H1 (cell line): Measurements from ENCODE around the gene LAD1. TPM values are rescaled to one million over a fixed set of nuclear protein-coding genes. Genes with fewer than 3 reads are reported as not detected.

ENCODE experiments used
- CTCF ChIA-PET: fragments of 300-600 bp; sonication (Branson Sonifier 250); formaldehyde crosslinking; loops from one replicate; lab custom pipeline; 2021; ENCODE audit not compliant: partially characterized antibody; lab: Charles Lee
- POLR2A ChIA-PET: fragments of 300-600 bp; sonication (Branson Sonifier 250); formaldehyde crosslinking; loops from one replicate; lab custom pipeline; 2021; ENCODE audit warnings: inconsistent platforms; ENCODE audit not compliant: partially characterized antibody; lab: Charles Lee
- DNase-seq, 2 experiments: peaks; one replicate each; pipeline versions ENCODE4 v3.0.0 to v3.0.0-alpha.2; 2010 to 2022; ENCODE audit warnings: low spot score in 2 of 2, low read depth in 1 of 2, mixed read lengths in 1 of 2
- FAIRE-seq: peaks from 2 replicates; lab custom pipeline; 2011; peaks lifted over from hg19 to GRCh38; lab: Jason Lieb, UNC
- H2AFZ ChIP-seq: 2 replicates; pipeline ENCODE4 v1.8.1; 2012; ENCODE audit warnings: low read length, inconsistent platforms
- H2AK5ac ChIP-seq: 2 replicates; pipeline ENCODE4 v1.6.1; 2013; ENCODE audit warnings: low read depth, low read length
- H2BK120ac ChIP-seq: replicated peaks from 2 replicates; pipeline ENCODE3; 2013; ENCODE audit warnings: low read depth, low read length, inconsistent platforms
- H2BK12ac ChIP-seq: 2 replicates; pipeline ENCODE4 v1.6.1; 2013; ENCODE audit warnings: low read depth, low read length
- H2BK15ac ChIP-seq: 2 replicates; pipeline ENCODE4 v1.6.1; 2013; ENCODE audit warnings: low read length
- H2BK20ac ChIP-seq: 2 replicates; pipeline ENCODE4 v1.6.1; 2013; ENCODE audit warnings: low read length
- H2BK5ac ChIP-seq: 2 replicates; pipeline ENCODE4 v1.6.1; 2013; ENCODE audit warnings: low read depth, low read length
- H3K14ac ChIP-seq: 2 replicates; pipeline ENCODE4 v1.6.1; 2013; ENCODE audit warnings: inconsistent platforms; ENCODE audit not compliant: insufficient read length
- H3K18ac ChIP-seq: 2 replicates; pipeline ENCODE4 v1.6.1; 2013; ENCODE audit warnings: low read length; ENCODE audit errors: extremely low read depth
- H3K23ac ChIP-seq: 2 replicates; pipeline ENCODE4 v1.6.1; 2013; ENCODE audit warnings: inconsistent platforms; ENCODE audit not compliant: insufficient read length
- H3K23me2 ChIP-seq: 2 replicates; pipeline ENCODE4 v1.6.1; 2013; ENCODE audit warnings: low read depth, low read length
- H3K27ac ChIP-seq: 2 replicates; pipeline ENCODE4 v1.6.1; 2011; ENCODE audit warnings: low read depth, low read length, inconsistent platforms
- H3K27me3 ChIP-seq, 4 experiments: replicated peaks in 1 of 4; 1 replicate in 1 of 4; 2 replicates in 3 of 4; pipeline versions ENCODE4 v1.6.1 to v1.8.1; 2011 to 2013; ENCODE audit warnings: low read length in 3 of 4, mild to moderate bottlenecking in 3 of 4, inconsistent platforms in 2 of 4, mixed read lengths in 2 of 4, moderate library complexity in 1 of 4; ENCODE audit not compliant: control insufficient read depth in 3 of 4, insufficient read depth in 3 of 4; ENCODE audit errors: extremely low read depth in 1 of 4
- H3K36me3 ChIP-seq, 4 experiments: 2 replicates each; pipeline versions ENCODE4 v1.6.1 to v1.8.1; 2011 to 2013; ENCODE audit warnings: mild to moderate bottlenecking in 4 of 4, low read length in 3 of 4, moderate library complexity in 2 of 4, control low read depth in 1 of 4, inconsistent platforms in 1 of 4; ENCODE audit not compliant: insufficient read depth in 4 of 4, control insufficient read depth in 2 of 4
- H3K4ac ChIP-seq: replicated peaks from 2 replicates; pipeline ENCODE3; 2013; ENCODE audit warnings: low read length, low read depth, mixed read lengths, inconsistent platforms; ENCODE audit not compliant: insufficient read length
- H3K4me1 ChIP-seq, 4 experiments: replicated peaks in 1 of 4; 1 replicate in 1 of 4; 2 replicates in 3 of 4; pipeline versions ENCODE4 v1.6.1 to v1.8.1; 2011 to 2013; ENCODE audit warnings: low read length in 3 of 4, inconsistent platforms in 2 of 4, mixed read lengths in 1 of 4; ENCODE audit not compliant: insufficient read depth in 4 of 4, control insufficient read depth in 3 of 4
- H3K4me2 ChIP-seq, 2 experiments: 2 replicates each; pipeline versions ENCODE4 v1.6.1 to v1.8.1; 2011 to 2013; ENCODE audit warnings: low read depth in 2 of 2, low read length in 2 of 2, control low read depth in 1 of 2, inconsistent platforms in 1 of 2, mild to moderate bottlenecking in 1 of 2; ENCODE audit not compliant: insufficient read depth in 1 of 2
- H3K4me3 ChIP-seq, 4 experiments: fragments of 200-600, 300-600 bp in 1 of 4; sonication (generic), shearing (Covaris generic), sonication (Bioruptor Twin) in 1 of 4; 2 replicates each; pipeline versions ENCODE4 v1.5.1 to v1.8.1; 2011 to 2016; ENCODE audit warnings: low read length in 4 of 4, low read depth in 3 of 4, control low read depth in 2 of 4, inconsistent platforms in 2 of 4, mild to moderate bottlenecking in 2 of 4, mixed read lengths in 1 of 4, moderate library complexity in 1 of 4; ENCODE audit not compliant: insufficient read depth in 2 of 4; ENCODE audit errors: extremely low read depth in 1 of 4
- H3K56ac ChIP-seq: replicated peaks from 2 replicates; pipeline ENCODE3; 2013; ENCODE audit warnings: low read depth, mild to moderate bottlenecking, mixed read lengths, low read length, inconsistent platforms; ENCODE audit not compliant: insufficient read length
- H3K79me1 ChIP-seq: 2 replicates; pipeline ENCODE4 v1.6.1; 2013; ENCODE audit warnings: low read depth, low read length, control low read depth
- H3K79me2 ChIP-seq, 2 experiments: 2 replicates each; pipeline versions ENCODE4 v1.6.1 to v1.8.1; 2012 to 2013; ENCODE audit warnings: low read length in 2 of 2, mild to moderate bottlenecking in 2 of 2, inconsistent platforms in 1 of 2; ENCODE audit not compliant: insufficient read depth in 2 of 2, control insufficient read depth in 1 of 2
- H3K9ac ChIP-seq, 4 experiments: replicated peaks in 1 of 4; 1 replicate in 1 of 4; 2 replicates in 3 of 4; pipeline versions ENCODE4 v1.6.1 to v1.8.1; 2011 to 2013; ENCODE audit warnings: low read depth in 3 of 4, low read length in 3 of 4, control low read depth in 2 of 4, mild to moderate bottlenecking in 2 of 4, moderate library complexity in 2 of 4, inconsistent platforms in 1 of 4; ENCODE audit errors: extremely low read depth in 1 of 4
- H3K9me3 ChIP-seq, 2 experiments: 2 replicates each; pipeline versions ENCODE4 v1.6.1 to v1.8.1; 2012 to 2013; ENCODE audit warnings: mild to moderate bottlenecking in 2 of 2, moderate library complexity in 2 of 2, control low read depth in 1 of 2, inconsistent platforms in 1 of 2, low read depth in 1 of 2, low read length in 1 of 2, mixed read lengths in 1 of 2; ENCODE audit not compliant: insufficient read depth in 2 of 2
- H4K20me1 ChIP-seq, 2 experiments: replicated peaks in 1 of 2; 2 replicates each; pipeline versions ENCODE3 to v1.8.1; 2011 to 2013; ENCODE audit warnings: inconsistent platforms in 2 of 2, low read length in 2 of 2, mild to moderate bottlenecking in 1 of 2; ENCODE audit not compliant: insufficient read depth in 2 of 2, control insufficient read depth in 1 of 2
- H4K5ac ChIP-seq: 2 replicates; pipeline ENCODE4 v1.6.1; 2013; ENCODE audit warnings: low read length, low read depth, mixed read lengths, inconsistent platforms; ENCODE audit not compliant: insufficient read length
- H4K8ac ChIP-seq: 2 replicates; pipeline ENCODE4 v1.8.0; 2013; ENCODE audit warnings: mild to moderate bottlenecking, moderate library complexity, low read length, inconsistent platforms; ENCODE audit not compliant: insufficient read depth; ENCODE audit errors: extremely low read depth
- H4K91ac ChIP-seq: replicated peaks from 2 replicates; pipeline ENCODE3; 2013; ENCODE audit warnings: low read length, mixed read lengths, inconsistent platforms; ENCODE audit not compliant: insufficient read length
- CEBPB ChIP-seq: IDR thresholded peaks from 2 replicates; pipeline ENCODE4 v1.6.1; 2012; ENCODE audit warnings: low read depth, low read length
- E2F6 ChIP-seq: IDR thresholded peaks from 2 replicates; pipeline ENCODE4 v1.6.1; 2012; ENCODE audit warnings: inconsistent platforms
- EGR1 ChIP-seq: IDR thresholded peaks from 2 replicates; pipeline ENCODE4 v1.6.1; 2011; ENCODE audit warnings: low read depth, low read length, borderline replicate concordance
- HDAC6 ChIP-seq: IDR thresholded peaks from one replicate; pipeline ENCODE4 v1.7.1; 2012; ENCODE audit warnings: low read depth, mild to moderate bottlenecking, inconsistent platforms, low read length, moderate library complexity
- JUND ChIP-seq: IDR thresholded peaks from 2 replicates; pipeline ENCODE4 v1.6.1; 2011; ENCODE audit warnings: mild to moderate bottlenecking, improper control_type of control experiment, low read length
- POLR2A ChIP-seq, 2 experiments: IDR thresholded peaks; 1 replicate in 1 of 2; 2 replicates in 1 of 2; pipeline ENCODE4 v1.6.1; 2011; ENCODE audit warnings: low read depth in 2 of 2, low read length in 2 of 2, mild to moderate bottlenecking in 2 of 2; ENCODE audit errors: control extremely low read depth in 1 of 2
- POU5F1 ChIP-seq: IDR thresholded peaks from 2 replicates; pipeline ENCODE4 v1.6.1; 2011; ENCODE audit warnings: low read depth, mild to moderate bottlenecking, low read length, moderate library complexity
- RAD21 ChIP-seq, 2 experiments: IDR thresholded peaks in 1 of 2; conservative IDR thresholded peaks in 1 of 2; 2 replicates each; pipeline ENCODE4 v1.6.1; 2011; ENCODE audit warnings: low read depth in 2 of 2, low read length in 2 of 2, improper control_type of control experiment in 1 of 2, inconsistent platforms in 1 of 2, mild to moderate bottlenecking in 1 of 2, moderate library complexity in 1 of 2
- RBBP5 ChIP-seq: IDR thresholded peaks from 2 replicates; pipeline ENCODE4 v1.7.1; 2012; ENCODE audit warnings: low read depth, mild to moderate bottlenecking, inconsistent platforms, low read length, moderate library complexity, borderline replicate concordance
- RFX5 ChIP-seq: IDR thresholded peaks from 2 replicates; pipeline ENCODE4 v1.6.1; 2011; ENCODE audit warnings: low read depth, low read length, improper control_type of control experiment, borderline replicate concordance
- SP2 ChIP-seq: IDR thresholded peaks from 2 replicates; pipeline ENCODE4 v1.6.1; 2012; ENCODE audit warnings: mild to moderate bottlenecking, low read length, inconsistent platforms
- TBP ChIP-seq: IDR thresholded peaks from 2 replicates; pipeline ENCODE4 v1.6.1; 2011; ENCODE audit warnings: low read depth, low read length, improper control_type of control experiment
- YY1 ChIP-seq: IDR thresholded peaks from 2 replicates; pipeline ENCODE4 v1.6.1; 2011; ENCODE audit warnings: low read depth, mild to moderate bottlenecking, low read length
- WGBS, 2 experiments: shearing (Covaris generic) in 1 of 2; methylation state at CpG; one replicate each; pipeline versions ENCODE4 v1.1.6 to v1.1.7; 2013 to 2015; ENCODE audit warnings: low lambda C conversion rate in 2 of 2, mixed read lengths in 2 of 2, inconsistent platforms in 1 of 2, low coverage in 1 of 2, missing lambda C conversion rate in 1 of 2; ENCODE audit not compliant: insufficient replicate concordance in 2 of 2, insufficient coverage in 1 of 2, insufficient read length in 1 of 2; ENCODE audit errors: extremely low coverage in 1 of 2, missing lambda C conversion rate in 1 of 2; 5-methylcytosine and 5-hydroxymethylcytosine counted together
- polyA plus RNA-seq, 7 experiments: library from polyadenylated mRNA; depleted of rRNA in 3 of 7; stranded (reverse) in 5 of 7; unstranded in 2 of 7; fragments of >200 nt in 5 of 7; fragments of 200-250 nt in 2 of 7; gene quantifications; 1 replicate in 5 of 7; 2 replicates in 1 of 7; 4 replicates in 1 of 7; pipeline versions ENCODE4 v1.2.1 to v1.2.3, GENCODE V29; 2011 to 2013; ENCODE audit warnings: missing spikeins in 2 of 7, mixed read lengths in 2 of 7
- total RNA-seq: library from RNA; stranded (reverse); fragmentation: NEBNext Ultra II Directional; extraction: Animal tissue kit (Norgen Biotek cat#: 25700); gene quantifications from 2 replicates; pipeline ENCODE4 v1.2.1, GENCODE V29; 2021
- TF ChIP-seq, protein P1 (sequence below): IDR thresholded peaks from 2 replicates; pipeline ENCODE4 v1.6.1; 2012; ENCODE audit warnings: inconsistent platforms

LAD1 gene
- total and polyA plus RNA-seq, 2 of the 8 experiments (the other 6 are each of a cell fraction or from before 2014, with no cell fraction given) = 9.3 to 32.8 TPM

DNA sequence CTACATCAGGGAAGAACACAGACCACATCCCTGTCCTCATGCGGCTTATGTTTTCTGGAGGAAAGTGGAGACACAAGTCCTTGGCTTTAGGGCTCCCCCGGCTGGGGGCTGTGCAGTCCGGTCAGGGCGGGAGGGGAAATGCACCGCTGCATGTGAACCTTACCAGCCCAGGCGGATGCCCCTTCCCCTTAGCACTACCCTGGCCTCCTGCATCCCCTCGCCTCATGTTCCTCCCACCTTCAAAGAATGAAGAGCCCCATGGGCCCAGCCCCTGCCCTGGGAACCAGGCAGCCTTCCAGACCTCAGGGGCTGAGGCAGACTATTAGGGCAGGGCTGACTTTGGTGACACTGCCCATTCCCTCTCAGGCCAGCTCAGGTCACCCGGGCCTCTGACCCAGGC is 67.1 kb downstream of the LAD1 start:
- H4K91ac ChIP-seq = no peak overlapping the region
- H3K56ac ChIP-seq = no peak overlapping the region
- H3K23ac ChIP-seq = no peak overlapping the region
- no peak overlapping the region for H2AFZ ChIP-seq
- H3K79me2 ChIP-seq = no peaks in the 10 kb centered on the region
- no peak overlapping the region for H2BK120ac ChIP-seq
- no peaks in the 10 kb centered on the region for H3K9me3 ChIP-seq
- H2AK5ac ChIP-seq = no peak overlapping the region
- H3K36me3 ChIP-seq = no peaks in the 10 kb centered on the region
- H2BK5ac ChIP-seq = no peak overlapping the region
- H4K20me1 ChIP-seq = no peaks in the 10 kb centered on the region
- no peak overlapping the region for H4K5ac ChIP-seq
- H3K4ac ChIP-seq = no peak overlapping the region
- FAIRE-seq = no peak
- H2BK20ac ChIP-seq = no peak overlapping the region
- H2BK15ac ChIP-seq = no peak overlapping the region
- H3K79me1 ChIP-seq = no peaks in the 10 kb centered on the region; the same call in 1 of the 2 replicates
- H3K4me3 ChIP-seq = no peak overlapping the region
- no peak overlapping the region for H4K8ac ChIP-seq
- no peak overlapping the region for H3K27ac ChIP-seq
- H3K14ac ChIP-seq = no peak overlapping the region
- H3K9ac ChIP-seq = no peak overlapping the region
- no peak for DNase-seq
- ChIA-PET POLR2A (no interaction called here), CTCF (interaction anchor here (1.7 to 3.6 kb wide), 3 partner anchors 15 to 29 kb away, joined by 4 to 47 read pairs (median 18); no protein-coding TSS in a partner anchor)
- no peaks in the 10 kb centered on the region; a peak in 1 of 7 replicates for H3K4me1 ChIP-seq
- no peaks in the 10 kb centered on the region; a peak in 1 of 7 replicates for H3K27me3 ChIP-seq
- no peak overlapping the region for H2BK12ac ChIP-seq
- H3K18ac ChIP-seq = no peak overlapping the region
- 87% methylated on average over 8 of the region's 8 CpGs; no CpG with 5 or more reads in 1 of the 2 experiments for WGBS, 2 experiments
- no peaks in the 10 kb centered on the region for H3K23me2 ChIP-seq
- H3K4me2 ChIP-seq = no peak overlapping the region
- TF ChIP-seq SP2 = no peak
- no peak for TF ChIP-seq RAD21 (IDR thresholded peaks at IDR 0.05 in 1 of 2, conservative IDR thresholded peaks at IDR 0.05 in 1 of 2; ENCODE audit: low read depth in 2 of 2, low read length in 2 of 2)
- no peak for TF ChIP-seq E2F6
- no peak for TF ChIP-seq POLR2A (IDR thresholded peaks at IDR 0.05; ENCODE audit: control extremely low read depth in 1 of 2, low read depth in 2 of 2, low read length in 2 of 2)
- no peak for TF ChIP-seq RBBP5
- no peak for TF ChIP-seq POU5F1
- TF ChIP-seq YY1 = no peak
- no peak for TF ChIP-seq TBP
- TF ChIP-seq EGR1 = no peak
- no peak for TF ChIP-seq RFX5
- no peak for TF ChIP-seq JUND
- no peak for TF ChIP-seq CEBPB
- TF ChIP-seq, protein P1, sequence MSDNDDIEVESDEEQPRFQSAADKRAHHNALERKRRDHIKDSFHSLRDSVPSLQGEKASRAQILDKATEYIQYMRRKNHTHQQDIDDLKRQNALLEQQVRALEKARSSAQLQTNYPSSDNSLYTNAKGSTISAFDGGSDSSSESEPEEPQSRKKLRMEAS = no peak
- no peak for TF ChIP-seq HDAC6
